Large intestine (tissue), 3 donors: ENCODE results near the gene NABP2. TPM values are rescaled to one million over a fixed set of nuclear protein-coding genes. Genes with fewer than 3 reads are reported as not detected.

Experiments
- DNase-seq, 2 donors: peaks; one replicate each; pipeline versions ENCODE4 v3.0.0 to v3.0.0-alpha.2; 2013
- H3K27ac ChIP-seq: one replicate; pipeline ENCODE4 v1.5.1; 2013; ENCODE audit warnings: low read length
- H3K27me3 ChIP-seq: 2 replicates; pipeline ENCODE4 v1.6.1; 2013; ENCODE audit warnings: low read length; ENCODE audit not compliant: control insufficient read depth, insufficient read depth
- H3K36me3 ChIP-seq: 2 replicates; pipeline ENCODE4 v1.6.1; 2013; ENCODE audit warnings: low read length; ENCODE audit not compliant: control insufficient read depth, insufficient read depth
- H3K4me1 ChIP-seq: one replicate; pipeline ENCODE4 v1.6.1; 2013; ENCODE audit warnings: low read length; ENCODE audit not compliant: control insufficient read depth, insufficient read depth
- H3K4me3 ChIP-seq: one replicate; pipeline ENCODE4 v1.5.1; 2013; ENCODE audit warnings: low read length
- H3K9me3 ChIP-seq: one replicate; pipeline ENCODE4 v1.6.1; 2013; ENCODE audit warnings: mild to moderate bottlenecking, low read depth, low read length, moderate library complexity; ENCODE audit not compliant: control insufficient read depth
- WGBS: methylation state at CpG from one replicate; pipeline ENCODE4 v1.1.5; 2013; ENCODE audit warnings: low lambda C conversion rate; ENCODE audit not compliant: insufficient coverage; 5-methylcytosine and 5-hydroxymethylcytosine counted together
- polyA plus RNA-seq: library from polyadenylated mRNA; unstranded; fragments of 120-200 nt; gene quantifications from one replicate; pipeline ENCODE4 v1.2.1, GENCODE V29; 2013

NABP2 gene
- polyA plus RNA-seq, 1 donor = 29.1 TPM

DNA sequence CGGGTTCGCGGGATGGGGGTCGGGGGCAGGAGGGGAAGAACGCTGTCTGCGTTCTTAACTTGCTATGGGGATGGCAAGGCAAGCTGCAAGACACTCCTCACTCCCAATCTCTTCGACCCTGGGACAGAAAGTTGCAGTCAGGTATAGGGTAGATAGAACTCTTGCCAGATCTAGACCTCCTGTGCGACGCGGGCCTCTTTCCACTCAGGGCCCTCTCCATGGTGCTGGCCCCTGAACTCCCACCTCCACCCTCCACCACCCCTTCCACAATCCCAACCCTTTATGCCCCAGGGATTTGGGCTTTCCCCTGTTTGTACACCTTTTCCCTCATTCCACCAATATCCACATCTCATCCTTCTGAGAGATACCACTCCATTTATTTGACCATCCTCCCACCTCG is 812 bp downstream of the NABP2 start:
- H3K27ac ChIP-seq = no peak overlapping the region
- peaks cover 3% of the 10 kb centered on the region for H3K36me3 ChIP-seq
- no peak for DNase-seq
- H3K9me3 ChIP-seq = no peaks in the 10 kb centered on the region
- no CpG with 5 or more reads among the region's 11 CpGs for WGBS
- peak overlapping the region; percentile 72 for H3K4me3 ChIP-seq
- H3K27me3 ChIP-seq = no peaks in the 10 kb centered on the region
- H3K4me1 ChIP-seq = peaks cover 38% of the 10 kb centered on the region

DNA sequence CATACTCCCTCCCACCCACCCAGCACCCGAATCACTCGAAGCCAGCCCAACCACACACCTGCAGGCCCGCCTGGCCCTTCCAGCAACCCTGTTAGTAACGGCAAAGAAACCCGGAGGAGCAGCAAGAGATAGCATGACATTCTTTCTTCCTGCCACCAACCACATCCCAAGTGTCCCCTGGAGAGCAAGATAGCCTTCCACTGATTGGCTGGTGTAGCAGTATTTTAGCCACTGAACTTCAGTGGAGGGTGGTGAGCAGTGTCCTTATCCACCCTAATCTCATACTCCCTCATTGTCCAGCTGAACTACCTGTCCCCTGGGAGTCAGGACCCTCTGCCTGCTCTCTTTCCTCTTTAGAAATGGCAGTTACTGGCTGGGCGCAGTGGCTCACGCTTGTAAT is 4.9 kb downstream of the NABP2 start:
- WGBS = no CpG with 5 or more reads among the region's 7 CpGs
- peak in 1 of 2 donors; percentile 2 for DNase-seq
- no peaks in the 10 kb centered on the region for H3K27me3 ChIP-seq
- H3K9me3 ChIP-seq = no peaks in the 10 kb centered on the region
- peak overlapping the region; percentile 98 for H3K27ac ChIP-seq
- H3K4me1 ChIP-seq = peaks cover 31% of the 10 kb centered on the region
- H3K36me3 ChIP-seq = peaks cover 3% of the 10 kb centered on the region
- no peak overlapping the region for H3K4me3 ChIP-seq

DNA sequence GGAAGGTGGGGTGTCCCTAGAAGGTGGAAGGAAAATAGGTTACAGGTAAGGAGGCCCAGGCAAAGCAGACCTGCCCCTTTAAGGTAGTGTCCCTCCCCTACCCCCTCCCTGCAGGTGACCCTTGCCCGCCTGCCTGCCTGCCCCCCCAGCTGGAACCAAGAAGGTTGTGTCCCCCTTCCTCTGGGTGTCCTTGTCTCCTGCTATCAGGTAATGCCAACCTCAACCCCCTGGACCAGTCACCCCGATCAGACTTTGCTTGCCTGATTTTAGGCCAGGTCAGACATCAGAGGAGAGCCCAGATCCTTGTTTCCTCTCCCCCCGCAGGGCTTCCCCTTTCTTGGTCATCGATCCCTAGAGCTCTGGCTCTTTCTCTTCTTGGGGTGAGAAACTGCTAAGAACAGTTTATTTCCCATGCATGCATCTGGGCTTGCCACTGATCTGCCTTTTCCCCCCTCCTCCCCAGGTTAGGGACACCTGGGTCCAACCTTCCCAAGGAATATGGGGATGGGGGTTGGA is 5.8 kb downstream of the NABP2 start, which contains the start of gene SLC39A5:
TSS of gene SLC39A5 (plus strand) at position 136 of the 516 bp plus-strand sequence. CDS start 1,224 bp downstream, outside the sequence.
- Histone ChIP-seq H3K9me3 (no peaks in the 10 kb centered on the region), H3K27me3 (no peaks in the 10 kb centered on the region), H3K36me3 (peaks cover 7% of the 10 kb centered on the region), H3K27ac (peak within 1 kb of the TSS; percentile 98), H3K4me3 (peak within 1 kb of the TSS; percentile 68), H3K4me1 (peaks cover 26% of the 10 kb centered on the region)
- peak; percentile 57 to 81 for DNase-seq
- no CpG with 5 or more reads among the region's 4 CpGs for WGBS

DNA sequence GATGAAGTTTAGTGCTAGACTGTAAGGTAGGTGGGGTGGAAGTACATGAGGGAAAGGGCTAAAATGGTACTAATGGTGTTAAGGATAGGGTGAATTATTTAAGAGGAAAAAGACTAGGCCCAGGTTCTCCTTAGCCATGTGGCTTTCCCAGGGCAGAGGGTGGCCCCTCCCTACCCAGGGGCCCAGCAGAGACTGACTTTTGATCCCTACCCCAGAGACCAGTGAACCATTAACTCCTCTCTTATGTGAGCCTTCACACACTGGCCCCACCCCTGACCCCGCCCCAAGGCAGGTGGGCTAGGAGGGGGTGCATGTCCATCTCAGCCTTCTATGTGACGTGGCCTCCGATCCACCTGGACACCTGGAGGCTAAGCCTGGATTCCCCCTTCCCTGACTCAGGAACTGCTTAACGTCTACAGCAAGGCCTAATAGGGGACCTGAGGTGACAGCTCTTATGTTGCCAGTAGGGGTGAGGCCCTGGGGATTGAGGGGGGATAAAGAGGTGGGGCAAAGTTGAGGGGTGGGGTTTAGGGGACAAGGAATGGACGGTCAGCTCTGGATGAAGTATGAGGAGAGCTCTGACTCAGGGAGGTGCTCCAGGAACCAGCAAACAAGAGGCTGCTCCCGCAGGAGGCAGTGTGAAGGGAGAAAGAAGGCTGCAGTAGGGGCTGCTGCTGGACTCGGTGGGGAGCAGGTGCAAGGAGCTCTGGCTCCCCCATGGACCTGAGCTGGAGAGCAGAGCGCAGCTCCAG is 6.5 kb downstream of the NABP2 start:
- no peaks in the 10 kb centered on the region for H3K27me3 ChIP-seq
- whole genome bisulfite sequencing = no CpG with 5 or more reads among the region's 8 CpGs
- H3K4me3 ChIP-seq = peak overlapping the region; percentile 68
- peak; percentile 94 to 98 for DNase-seq
- peak overlapping the region; percentile 98 for H3K27ac ChIP-seq
- peaks cover 13% of the 10 kb centered on the region for H3K36me3 ChIP-seq
- no peaks in the 10 kb centered on the region for H3K9me3 ChIP-seq
- H3K4me1 ChIP-seq = peaks cover 23% of the 10 kb centered on the region

DNA sequence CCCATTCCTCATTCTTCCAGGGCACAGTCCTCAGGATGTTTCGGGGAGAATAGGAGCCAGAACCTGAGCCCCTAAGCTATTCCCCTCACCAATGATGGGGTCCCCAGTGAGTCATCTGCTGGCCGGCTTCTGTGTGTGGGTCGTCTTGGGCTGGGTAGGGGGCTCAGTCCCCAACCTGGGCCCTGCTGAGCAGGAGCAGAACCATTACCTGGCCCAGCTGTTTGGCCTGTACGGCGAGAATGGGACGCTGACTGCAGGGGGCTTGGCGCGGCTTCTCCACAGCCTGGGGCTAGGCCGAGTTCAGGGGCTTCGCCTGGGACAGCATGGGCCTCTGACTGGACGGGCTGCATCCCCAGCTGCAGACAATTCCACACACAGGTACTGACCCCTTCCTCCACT is 7.0 kb downstream of the NABP2 start:
- Histone ChIP-seq H3K27ac (peak overlapping the region; percentile 98), H3K9me3 (no peaks in the 10 kb centered on the region), H3K4me1 (peaks cover 23% of the 10 kb centered on the region), H3K36me3 (peaks cover 15% of the 10 kb centered on the region), H3K4me3 (peak overlapping the region; percentile 68), H3K27me3 (no peaks in the 10 kb centered on the region)
- WGBS = no CpG with 5 or more reads among the region's 11 CpGs
- DNase-seq = peak in 1 of 2 donors; percentile 32

DNA sequence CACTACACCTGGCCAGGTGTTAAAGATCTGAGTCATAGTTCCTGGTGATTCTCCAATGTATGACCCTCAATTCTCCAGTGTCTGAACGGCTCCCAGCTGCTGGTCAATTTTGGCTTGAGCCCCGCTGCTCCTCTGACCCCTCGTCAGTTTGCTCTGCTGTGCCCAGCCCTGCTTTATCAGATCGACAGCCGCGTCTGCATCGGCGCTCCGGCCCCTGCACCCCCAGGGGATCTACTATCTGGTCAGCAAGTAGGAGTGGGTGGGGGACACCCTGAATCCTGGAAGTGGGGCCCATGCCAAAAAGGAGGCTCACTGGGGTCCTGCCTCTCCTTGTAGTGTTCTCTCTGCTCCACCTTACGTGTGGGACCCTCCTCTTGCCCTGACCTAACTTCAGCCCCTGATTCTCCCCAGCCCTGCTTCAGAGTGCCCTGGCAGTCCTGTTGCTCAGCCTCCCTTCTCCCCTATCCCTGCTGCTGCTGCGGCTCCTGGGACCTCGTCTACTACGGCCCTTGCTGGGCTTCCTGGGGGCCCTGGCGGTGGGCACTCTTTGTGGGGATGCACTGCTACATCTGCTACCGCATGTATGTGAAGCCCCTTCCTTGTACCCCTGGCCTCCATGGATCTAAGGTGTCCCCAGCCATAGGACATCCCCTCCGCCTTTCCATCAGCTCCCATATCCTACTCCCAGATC is 10.7 kb downstream of the NABP2 start:
- Histone ChIP-seq H3K27ac (no peak overlapping the region), H3K27me3 (no peaks in the 10 kb centered on the region), H3K4me1 (peaks cover 14% of the 10 kb centered on the region), H3K9me3 (no peaks in the 10 kb centered on the region), H3K36me3 (peaks cover 45% of the 10 kb centered on the region), H3K4me3 (no peak overlapping the region)
- DNase-seq = peak in 1 of 2 donors; percentile 1
- no CpG with 5 or more reads among the region's 16 CpGs for WGBS

DNA sequence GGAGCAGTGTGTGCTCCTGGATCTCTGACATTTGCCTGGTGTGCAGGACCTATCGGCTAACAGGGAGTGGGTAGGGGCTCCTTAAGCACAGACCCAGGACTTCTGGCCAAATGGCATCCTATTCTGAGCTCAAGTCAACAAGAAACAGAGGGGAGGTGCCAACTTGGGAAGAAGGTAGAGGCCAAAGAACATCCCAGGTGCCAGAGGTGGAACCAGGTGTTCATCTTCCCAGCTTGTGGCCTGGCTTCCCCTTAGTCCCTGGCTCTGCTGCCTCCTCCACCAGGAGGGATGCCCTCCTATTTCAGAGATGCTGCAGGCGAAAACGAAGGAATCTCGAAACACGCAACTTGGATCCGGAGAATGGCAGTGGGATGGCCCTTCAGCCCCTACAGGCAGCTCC is 11.9 kb downstream of the NABP2 start:
- Histone ChIP-seq H3K27ac (no peak overlapping the region), H3K27me3 (no peaks in the 10 kb centered on the region), H3K9me3 (no peaks in the 10 kb centered on the region), H3K4me3 (no peak overlapping the region), H3K4me1 (peaks cover 10% of the 10 kb centered on the region), H3K36me3 (peaks cover 57% of the 10 kb centered on the region)
- no CpG with 5 or more reads among the region's 6 CpGs for WGBS
- DNase-seq = peak in 1 of 2 donors; percentile 5

DNA sequence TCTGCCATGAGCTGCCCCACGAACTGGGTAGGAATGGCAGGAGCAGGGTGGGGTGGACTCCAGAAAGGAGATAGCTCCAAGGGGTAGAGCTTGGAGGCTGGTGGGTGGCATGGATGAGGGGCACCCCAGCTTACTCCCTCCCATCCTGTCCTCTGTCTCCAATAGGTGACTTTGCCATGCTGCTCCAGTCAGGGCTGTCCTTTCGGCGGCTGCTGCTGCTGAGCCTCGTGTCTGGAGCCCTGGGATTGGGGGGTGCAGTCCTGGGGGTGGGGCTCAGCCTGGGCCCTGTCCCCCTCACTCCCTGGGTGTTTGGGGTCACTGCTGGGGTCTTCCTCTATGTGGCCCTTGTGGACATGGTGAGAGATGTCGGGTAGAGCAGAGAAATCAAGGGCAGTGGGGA is 12.8 kb downstream of the NABP2 start:
- Histone ChIP-seq H3K27me3 (no peaks in the 10 kb centered on the region), H3K9me3 (no peaks in the 10 kb centered on the region), H3K4me3 (no peak overlapping the region), H3K36me3 (peaks cover 65% of the 10 kb centered on the region), H3K27ac (no peak overlapping the region), H3K4me1 (peaks cover 10% of the 10 kb centered on the region)
- peak in 1 of 2 donors; percentile 7 for DNase-seq
- WGBS = no CpG with 5 or more reads among the region's 5 CpGs

DNA sequence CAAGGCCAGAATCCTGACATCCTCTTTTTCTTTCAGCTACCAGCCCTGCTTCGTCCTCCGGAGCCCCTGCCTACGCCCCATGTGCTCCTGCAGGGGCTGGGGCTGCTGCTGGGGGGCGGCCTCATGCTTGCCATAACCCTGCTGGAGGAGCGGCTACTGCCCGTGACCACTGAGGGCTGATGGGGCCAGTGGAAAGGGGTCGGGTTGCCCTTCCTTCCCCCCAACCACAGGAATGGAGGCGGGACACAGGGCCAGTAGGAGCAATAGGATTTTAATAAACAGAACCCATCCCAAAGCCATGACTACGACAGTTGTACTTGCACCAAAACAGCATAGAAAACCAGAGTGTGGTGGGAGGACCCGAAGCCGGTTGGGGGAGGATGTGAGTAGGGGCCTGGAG is 13.4 kb downstream of the NABP2 start:
- H3K4me1 ChIP-seq = peaks cover 8% of the 10 kb centered on the region
- no peak overlapping the region for H3K27ac ChIP-seq
- peaks cover 71% of the 10 kb centered on the region for H3K36me3 ChIP-seq
- WGBS = no CpG with 5 or more reads among the region's 11 CpGs
- H3K9me3 ChIP-seq = no peaks in the 10 kb centered on the region
- peak in 1 of 2 donors; percentile 11 for DNase-seq
- H3K4me3 ChIP-seq = no peak overlapping the region
- no peaks in the 10 kb centered on the region for H3K27me3 ChIP-seq

DNA sequence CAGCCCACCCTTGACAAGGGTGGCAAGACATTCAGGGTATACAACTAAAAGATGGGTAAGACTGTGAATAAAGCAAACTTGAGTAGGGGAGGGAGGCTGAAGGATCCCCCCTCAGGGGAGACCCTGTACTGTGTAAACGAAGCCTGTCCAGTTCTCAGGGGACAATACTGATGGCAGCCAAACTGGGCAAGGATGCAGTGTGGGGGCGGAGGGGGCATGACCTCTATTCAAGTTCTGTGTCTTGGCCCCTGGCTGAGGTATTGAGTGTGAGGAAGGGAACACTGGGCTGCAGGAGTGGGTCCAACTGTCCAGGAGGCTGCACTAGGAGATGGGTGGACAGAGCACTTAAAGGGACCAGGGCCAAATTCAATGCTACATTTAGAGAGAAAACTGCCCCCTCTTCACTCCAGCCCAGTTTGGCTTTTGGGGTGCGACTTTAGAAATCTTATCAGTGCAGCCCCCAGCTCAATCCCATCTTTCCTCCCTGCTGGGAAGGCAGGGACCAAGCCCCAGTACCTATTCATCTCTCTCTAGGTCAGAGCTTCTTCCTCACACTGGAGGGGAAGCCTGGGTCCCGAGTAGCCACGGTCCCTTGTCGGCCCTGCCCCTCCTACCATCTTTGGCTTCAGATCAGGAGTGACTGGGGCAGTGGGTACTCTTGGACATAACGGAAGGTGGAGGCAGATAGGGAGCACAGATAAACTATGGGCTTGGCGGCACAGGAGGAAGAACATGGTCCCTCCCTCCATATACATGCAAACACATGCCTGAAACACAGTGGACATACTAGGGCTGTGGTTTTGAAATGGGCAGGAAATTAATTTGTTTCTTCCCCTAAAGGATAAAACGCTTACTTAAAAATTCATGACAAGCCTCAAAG is 17.5 kb downstream of the NABP2 start:
- peak in 1 of 2 donors; percentile 1 for DNase-seq
- no peaks in the 10 kb centered on the region for H3K9me3 ChIP-seq
- peaks cover 15% of the 10 kb centered on the region for H3K4me1 ChIP-seq
- H3K4me3 ChIP-seq = no peak overlapping the region
- WGBS = no CpG with 5 or more reads among the region's 9 CpGs
- H3K27ac ChIP-seq = no peak overlapping the region
- no peaks in the 10 kb centered on the region for H3K27me3 ChIP-seq
- peaks cover 86% of the 10 kb centered on the region for H3K36me3 ChIP-seq
